ENCODE data around the gene RAB11FIP4. TPM values are rescaled to one million over a fixed set of nuclear protein-coding genes. Genes with fewer than 3 reads are reported as not detected.
A peak's percentile ranks its signal among the peaks of the same experiment; 100 is the strongest.

RAB11FIP4 gene
- total and polyA plus RNA-seq, 9 of the 15 experiments (the other 6 are each of a cell fraction or from before 2014, with no cell fraction given): 0.62 to 16.6 (median 8.9) TPM

- TF ChIP-seq MNT (conservative IDR thresholded peaks at IDR 0.05) (no peak), FOXA3 (CRISPR knock-in tag; conservative IDR thresholded peaks at IDR 0.05 in 1 of 2, IDR thresholded peaks at IDR 0.05 in 1 of 2) (no peak), TAF9B (IDR thresholded peaks at IDR 0.05; ENCODE audit: partially characterized antibody) (no peak), HINFP (tag; conservative IDR thresholded peaks at IDR 0.05; ENCODE audit: low read depth) (no peak), NEUROD1 (IDR thresholded peaks at IDR 0.05; ENCODE audit: borderline replicate concordance, low read depth, low read length, partially characterized antibody) (peak; percentile 19), ARID1B (IDR thresholded peaks at IDR 0.05) (peak; percentile 68), RBFOX2 (IDR thresholded peaks at IDR 0.05; ENCODE audit: low read depth, low read length) (no peak), PHF8 (IDR thresholded peaks at IDR 0.05; ENCODE audit: borderline replicate concordance, low read length) (no peak), ZBTB2 (IDR thresholded peaks at IDR 0.05) (peak; percentile 38; the same call in 1 of the 2 replicates)
- TF ChIP-seq, protein P1, sequence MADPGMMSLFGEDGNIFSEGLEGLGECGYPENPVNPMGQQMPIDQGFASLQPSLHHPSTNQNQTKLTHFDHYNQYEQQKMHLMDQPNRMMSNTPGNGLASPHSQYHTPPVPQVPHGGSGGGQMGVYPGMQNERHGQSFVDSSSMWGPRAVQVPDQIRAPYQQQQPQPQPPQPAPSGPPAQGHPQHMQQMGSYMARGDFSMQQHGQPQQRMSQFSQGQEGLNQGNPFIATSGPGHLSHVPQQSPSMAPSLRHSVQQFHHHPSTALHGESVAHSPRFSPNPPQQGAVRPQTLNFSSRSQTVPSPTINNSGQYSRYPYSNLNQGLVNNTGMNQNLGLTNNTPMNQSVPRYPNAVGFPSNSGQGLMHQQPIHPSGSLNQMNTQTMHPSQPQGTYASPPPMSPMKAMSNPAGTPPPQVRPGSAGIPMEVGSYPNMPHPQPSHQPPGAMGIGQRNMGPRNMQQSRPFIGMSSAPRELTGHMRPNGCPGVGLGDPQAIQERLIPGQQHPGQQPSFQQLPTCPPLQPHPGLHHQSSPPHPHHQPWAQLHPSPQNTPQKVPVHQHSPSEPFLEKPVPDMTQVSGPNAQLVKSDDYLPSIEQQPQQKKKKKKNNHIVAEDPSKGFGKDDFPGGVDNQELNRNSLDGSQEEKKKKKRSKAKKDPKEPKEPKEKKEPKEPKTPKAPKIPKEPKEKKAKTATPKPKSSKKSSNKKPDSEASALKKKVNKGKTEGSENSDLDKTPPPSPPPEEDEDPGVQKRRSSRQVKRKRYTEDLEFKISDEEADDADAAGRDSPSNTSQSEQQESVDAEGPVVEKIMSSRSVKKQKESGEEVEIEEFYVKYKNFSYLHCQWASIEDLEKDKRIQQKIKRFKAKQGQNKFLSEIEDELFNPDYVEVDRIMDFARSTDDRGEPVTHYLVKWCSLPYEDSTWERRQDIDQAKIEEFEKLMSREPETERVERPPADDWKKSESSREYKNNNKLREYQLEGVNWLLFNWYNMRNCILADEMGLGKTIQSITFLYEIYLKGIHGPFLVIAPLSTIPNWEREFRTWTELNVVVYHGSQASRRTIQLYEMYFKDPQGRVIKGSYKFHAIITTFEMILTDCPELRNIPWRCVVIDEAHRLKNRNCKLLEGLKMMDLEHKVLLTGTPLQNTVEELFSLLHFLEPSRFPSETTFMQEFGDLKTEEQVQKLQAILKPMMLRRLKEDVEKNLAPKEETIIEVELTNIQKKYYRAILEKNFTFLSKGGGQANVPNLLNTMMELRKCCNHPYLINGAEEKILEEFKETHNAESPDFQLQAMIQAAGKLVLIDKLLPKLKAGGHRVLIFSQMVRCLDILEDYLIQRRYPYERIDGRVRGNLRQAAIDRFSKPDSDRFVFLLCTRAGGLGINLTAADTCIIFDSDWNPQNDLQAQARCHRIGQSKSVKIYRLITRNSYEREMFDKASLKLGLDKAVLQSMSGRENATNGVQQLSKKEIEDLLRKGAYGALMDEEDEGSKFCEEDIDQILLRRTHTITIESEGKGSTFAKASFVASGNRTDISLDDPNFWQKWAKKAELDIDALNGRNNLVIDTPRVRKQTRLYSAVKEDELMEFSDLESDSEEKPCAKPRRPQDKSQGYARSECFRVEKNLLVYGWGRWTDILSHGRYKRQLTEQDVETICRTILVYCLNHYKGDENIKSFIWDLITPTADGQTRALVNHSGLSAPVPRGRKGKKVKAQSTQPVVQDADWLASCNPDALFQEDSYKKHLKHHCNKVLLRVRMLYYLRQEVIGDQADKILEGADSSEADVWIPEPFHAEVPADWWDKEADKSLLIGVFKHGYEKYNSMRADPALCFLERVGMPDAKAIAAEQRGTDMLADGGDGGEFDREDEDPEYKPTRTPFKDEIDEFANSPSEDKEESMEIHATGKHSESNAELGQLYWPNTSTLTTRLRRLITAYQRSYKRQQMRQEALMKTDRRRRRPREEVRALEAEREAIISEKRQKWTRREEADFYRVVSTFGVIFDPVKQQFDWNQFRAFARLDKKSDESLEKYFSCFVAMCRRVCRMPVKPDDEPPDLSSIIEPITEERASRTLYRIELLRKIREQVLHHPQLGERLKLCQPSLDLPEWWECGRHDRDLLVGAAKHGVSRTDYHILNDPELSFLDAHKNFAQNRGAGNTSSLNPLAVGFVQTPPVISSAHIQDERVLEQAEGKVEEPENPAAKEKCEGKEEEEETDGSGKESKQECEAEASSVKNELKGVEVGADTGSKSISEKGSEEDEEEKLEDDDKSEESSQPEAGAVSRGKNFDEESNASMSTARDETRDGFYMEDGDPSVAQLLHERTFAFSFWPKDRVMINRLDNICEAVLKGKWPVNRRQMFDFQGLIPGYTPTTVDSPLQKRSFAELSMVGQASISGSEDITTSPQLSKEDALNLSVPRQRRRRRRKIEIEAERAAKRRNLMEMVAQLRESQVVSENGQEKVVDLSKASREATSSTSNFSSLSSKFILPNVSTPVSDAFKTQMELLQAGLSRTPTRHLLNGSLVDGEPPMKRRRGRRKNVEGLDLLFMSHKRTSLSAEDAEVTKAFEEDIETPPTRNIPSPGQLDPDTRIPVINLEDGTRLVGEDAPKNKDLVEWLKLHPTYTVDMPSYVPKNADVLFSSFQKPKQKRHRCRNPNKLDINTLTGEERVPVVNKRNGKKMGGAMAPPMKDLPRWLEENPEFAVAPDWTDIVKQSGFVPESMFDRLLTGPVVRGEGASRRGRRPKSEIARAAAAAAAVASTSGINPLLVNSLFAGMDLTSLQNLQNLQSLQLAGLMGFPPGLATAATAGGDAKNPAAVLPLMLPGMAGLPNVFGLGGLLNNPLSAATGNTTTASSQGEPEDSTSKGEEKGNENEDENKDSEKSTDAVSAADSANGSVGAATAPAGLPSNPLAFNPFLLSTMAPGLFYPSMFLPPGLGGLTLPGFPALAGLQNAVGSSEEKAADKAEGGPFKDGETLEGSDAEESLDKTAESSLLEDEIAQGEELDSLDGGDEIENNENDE (IDR thresholded peaks at IDR 0.05; ENCODE audit: low read depth, low read length): no peak
Observed at GRCh38 chr17:31489295-31490018, 98.0 kb downstream of the RAB11FIP4 start (continued).

Measured in K562 (cell line).